NT2/D1 (cell line): ENCODE data around the gene PCNA.

Source experiments
- SUZ12 ChIP-seq: IDR thresholded peaks from 2 replicates; pipeline ENCODE4 v1.6.1; 2011; ENCODE audit not compliant: insufficient read length, insufficient read depth; ENCODE audit errors: extremely low read depth
- YY1 ChIP-seq: IDR thresholded peaks from 2 replicates; pipeline ENCODE4 v1.6.1; 2011; ENCODE audit not compliant: insufficient read length, insufficient read depth
- ZNF274 ChIP-seq: IDR thresholded peaks from 2 replicates; pipeline ENCODE4 v1.6.1; 2011; ENCODE audit warnings: mild to moderate bottlenecking, low read depth, low read length

DNA sequence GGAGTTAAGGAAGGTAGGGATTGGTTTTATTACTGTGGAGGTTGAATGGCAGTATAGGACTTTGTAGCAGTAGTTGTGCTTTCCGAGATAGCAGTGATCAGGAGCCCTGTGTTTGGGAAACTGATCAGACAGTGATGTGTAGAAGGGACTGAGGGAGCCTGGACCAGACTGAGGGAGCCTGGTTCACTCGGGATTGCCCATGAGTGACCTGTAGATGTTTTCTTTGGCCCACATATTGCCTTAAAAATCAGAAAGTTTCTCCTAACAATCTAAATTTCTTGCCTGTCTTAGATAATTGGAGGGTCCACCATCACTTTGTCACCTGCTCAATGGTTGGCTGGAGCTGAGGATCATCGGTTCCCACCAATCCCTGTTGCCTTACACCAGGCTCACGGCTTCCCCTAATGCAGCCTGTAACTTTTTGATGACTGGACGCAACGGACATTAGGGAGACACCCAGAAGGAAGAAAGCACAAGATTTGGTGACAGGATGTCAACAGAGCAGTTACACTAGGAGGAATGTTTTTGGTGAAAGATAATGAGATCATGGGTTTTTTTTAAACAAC, 8.2 kb upstream of the PCNA start:
- TF ChIP-seq ZNF274 (no peak), YY1 (no peak), SUZ12 (no peak)
